Epidermal melanocyte (primary cell): Measurements from ENCODE around the gene MS4A10.
"Not testable (repeated sequence)": the region's sequence is repeated elsewhere in the genome, so short reads cannot be mapped to it uniquely, and the experiment has no call there.

ENCODE experiments used
- DNase-seq: peaks from one replicate; pipeline ENCODE4 v3.0.0; 2011; ENCODE audit warnings: low spot score; ENCODE audit not compliant: insufficient read length

MS4A10 gene

DNA sequence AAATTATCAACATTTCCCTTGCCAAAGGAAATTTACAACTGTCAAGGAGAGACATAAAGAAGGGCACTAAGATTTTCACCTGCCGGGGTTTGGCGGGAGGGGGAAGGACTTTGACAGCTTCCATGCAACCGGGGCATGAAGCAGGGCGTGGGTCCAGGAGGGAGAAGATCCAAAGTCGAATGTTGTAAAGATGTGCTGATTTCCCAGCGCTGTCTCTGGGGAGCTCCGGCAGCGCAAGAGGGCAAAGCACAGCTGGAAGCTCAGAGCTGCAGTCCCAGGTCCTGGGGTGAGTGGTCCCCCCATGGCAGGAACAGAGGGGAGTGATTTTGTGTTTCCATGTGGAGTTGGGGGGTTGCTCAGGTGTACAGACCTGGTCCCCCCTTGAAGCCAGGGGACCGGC is at the start of gene MS4A10:
MS4A10 (plus strand) TSS at position 198 of the 400 bp plus-strand sequence. CDS start 5,003 bp downstream, outside the sequence.
- DNase-seq: no peak

DNA sequence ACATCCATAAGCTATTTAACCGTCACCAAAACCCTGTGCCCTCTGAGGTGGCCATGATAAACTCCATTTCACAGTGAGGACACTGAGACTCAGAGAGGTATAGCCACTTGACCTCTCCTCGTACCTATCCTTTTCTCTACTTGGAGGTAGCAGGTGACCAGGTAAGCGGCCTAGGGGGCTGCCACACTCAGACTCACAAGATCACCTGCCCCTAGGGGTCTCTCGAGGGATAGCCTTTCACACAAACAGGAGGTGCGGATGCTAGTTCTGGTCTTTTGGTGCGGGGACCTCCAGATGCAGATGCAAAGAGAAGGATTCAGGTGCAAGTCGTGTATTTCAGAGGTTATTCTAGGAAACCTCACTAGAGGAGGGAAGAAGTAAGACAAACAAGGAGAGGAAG is 46.0 kb upstream of the MS4A10 start:
- DNase-seq: no peak

DNA sequence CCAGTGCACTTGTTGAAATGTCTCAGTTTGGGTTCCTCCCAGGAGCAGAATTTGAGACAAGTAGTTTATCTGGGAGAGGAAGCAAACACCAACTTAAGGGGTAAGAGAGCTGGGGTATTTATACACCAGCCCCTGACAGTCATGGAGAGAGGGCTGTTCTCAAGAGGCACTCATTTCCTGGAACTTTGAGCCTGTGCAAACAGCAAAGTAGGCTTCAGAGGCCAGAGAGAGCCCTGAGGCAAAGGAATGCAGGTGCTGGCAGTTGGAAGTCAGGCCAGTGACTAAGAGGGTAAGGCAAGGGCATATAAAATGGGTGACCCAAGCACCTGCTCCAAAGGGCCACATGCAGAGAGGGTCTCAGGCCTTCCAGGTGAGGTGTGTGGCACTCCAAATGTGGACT is 44.6 kb upstream of the MS4A10 start:
- no peak for DNase-seq

DNA sequence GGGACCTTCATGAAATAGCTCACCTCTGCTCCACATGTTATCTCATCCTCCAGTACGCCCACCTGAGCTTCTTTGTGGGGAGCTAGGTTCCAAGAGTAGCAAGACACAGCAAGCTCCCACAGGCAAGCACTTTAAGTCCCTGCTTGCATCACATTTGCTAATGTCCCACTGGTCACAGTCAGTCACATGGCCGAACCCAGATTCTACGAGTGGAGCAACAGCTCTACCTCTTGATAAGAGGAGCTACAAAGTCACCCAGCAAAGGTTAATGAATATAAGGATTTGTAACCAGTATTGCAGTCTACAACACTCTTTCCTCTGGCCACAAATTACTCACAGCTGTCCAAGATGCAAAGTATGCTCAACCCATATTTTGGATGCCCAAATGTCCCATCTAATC is 43.7 kb upstream of the MS4A10 start:
- DNase-seq: no peak

DNA sequence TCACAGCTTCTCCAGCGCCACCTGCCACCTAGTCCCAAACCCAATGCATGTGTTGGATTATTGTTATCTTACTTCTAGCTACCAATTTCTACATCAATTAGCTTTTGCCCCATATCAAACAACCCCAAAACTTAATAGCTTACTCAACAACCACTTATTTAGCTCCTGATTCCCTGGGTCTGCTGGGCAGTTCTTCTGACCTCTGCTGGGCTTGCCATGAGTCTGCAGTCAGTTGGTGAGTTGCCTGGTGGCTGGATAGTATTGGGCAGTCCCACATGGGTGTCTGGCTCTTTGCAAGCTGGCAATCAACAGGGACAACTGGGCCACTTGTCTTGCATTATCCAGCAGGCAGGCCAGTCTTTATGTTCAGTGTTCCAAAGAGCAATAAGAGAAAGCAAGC is 42.1 kb upstream of the MS4A10 start:
- no peak for DNase-seq

DNA sequence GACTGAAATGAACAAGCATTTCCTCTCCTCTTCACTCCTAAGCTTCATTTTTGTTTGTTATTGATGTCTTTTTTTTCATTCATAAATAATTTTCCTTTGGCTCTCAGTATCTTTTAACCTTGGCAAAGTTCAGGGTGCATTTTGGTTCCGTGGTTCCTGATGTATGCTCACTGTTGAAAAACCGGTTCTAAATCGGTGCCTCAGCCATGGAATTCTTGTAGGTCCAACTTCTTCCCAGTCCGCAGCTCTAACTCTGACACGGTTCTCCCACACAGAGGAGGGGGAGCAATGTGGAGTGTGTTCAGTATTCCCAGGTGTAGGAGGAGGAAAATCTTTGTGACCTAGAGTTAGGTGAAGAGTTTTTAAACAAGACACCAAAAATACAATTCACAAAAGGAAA is 41.0 kb upstream of the MS4A10 start:
- DNase-seq: no peak

DNA sequence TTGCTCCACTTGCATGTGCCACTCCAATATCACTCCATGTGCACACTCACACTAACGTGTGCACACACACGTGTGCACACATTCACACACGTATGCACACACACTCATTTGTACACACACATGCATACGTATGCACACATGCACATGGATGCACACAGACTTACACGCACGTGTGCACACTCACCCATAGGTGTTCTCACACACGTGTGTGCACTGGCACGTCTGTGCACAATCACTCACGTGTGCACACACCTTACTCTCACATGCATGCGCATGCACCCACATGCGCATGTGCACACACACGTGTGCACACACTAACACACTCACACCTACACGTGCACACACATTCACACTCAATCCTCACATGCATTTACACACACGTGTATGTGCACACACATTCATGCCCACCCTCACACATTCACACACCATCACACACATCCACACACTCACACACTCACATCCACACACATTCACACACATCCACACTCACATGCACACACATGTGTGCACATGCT is 37.7 kb upstream of the MS4A10 start:
- no peak for DNase-seq

DNA sequence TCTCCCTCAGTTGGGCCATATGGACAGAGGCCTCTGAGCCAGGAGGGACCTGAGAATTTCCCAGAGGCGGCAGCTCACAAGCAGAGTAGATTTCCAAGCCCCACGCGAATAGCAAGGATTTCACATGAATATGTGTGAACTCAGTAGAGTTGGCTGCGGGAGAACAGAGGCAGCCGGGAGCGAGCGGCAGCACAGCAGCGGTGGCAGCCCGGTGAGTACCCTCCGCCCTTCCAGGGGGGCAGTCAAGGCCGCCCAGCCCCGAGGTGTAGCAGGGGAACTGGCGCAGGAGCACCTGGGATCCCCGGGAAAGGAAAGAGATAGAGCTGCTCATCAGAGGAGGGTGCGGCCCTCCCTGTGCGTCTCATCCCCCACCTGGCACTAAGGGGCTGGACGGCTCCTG is 36.9 kb upstream of the MS4A10 start:
- no peak for DNase-seq

DNA sequence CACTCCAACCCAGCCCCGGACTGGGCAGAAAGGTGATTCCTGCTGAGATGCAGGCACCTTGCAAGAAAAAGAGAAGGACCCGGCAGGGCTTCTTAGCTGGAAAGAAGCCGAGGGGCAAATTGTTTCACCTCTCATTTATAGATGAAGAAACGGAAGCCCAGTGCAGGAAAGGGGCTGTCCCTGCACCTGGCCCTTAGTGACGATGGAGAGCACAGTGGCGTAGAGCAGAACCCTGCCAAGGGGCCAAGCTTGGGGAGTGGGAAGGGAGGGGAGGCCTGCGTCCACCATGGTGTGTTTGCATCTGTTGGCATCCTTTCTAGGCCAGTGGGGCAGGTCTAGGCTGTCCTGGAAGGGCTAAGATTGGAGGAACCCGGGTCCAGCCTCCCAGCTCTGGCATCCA is 36.3 kb upstream of the MS4A10 start:
- DNase-seq: no peak

DNA sequence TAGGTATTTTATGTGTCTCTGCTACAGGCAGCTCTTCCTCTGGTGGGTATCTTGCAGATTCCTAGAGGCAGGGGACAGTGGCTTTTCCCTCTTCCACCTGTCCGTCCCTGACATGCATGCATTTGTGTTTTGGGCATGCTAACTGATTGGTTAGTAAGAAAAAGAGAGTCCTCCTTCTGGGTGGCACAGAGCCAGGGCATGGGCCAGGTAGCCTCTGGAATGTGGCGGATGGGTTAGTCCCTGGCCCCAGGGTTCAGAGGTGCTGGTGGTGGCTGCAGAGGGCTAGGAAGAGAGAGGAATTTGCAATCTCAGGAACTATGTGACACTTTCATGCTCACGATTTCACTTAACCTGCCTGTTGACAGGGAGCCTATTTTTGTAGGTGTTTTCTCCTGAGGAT is 34.2 kb upstream of the MS4A10 start:
- DNase-seq: no peak

DNA sequence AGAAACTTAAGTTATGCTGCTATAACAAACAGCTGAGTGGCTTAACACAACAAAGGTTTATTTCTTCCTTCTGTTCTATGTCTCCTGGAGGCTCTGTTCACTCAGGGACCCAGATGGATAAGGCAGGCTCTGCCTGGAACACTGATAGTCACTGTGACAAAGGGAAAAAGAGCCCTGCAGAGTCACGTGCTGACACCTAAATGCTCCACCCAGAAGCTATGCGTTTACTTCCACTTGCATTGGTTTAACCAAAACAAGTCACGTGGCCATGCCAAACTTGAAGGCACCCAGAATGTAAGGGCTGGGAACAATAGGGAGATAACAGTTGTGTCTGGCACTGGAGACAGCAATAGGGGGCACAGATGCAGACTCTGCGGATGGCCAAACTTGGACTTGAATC is 31.8 kb upstream of the MS4A10 start:
- no peak for DNase-seq

DNA sequence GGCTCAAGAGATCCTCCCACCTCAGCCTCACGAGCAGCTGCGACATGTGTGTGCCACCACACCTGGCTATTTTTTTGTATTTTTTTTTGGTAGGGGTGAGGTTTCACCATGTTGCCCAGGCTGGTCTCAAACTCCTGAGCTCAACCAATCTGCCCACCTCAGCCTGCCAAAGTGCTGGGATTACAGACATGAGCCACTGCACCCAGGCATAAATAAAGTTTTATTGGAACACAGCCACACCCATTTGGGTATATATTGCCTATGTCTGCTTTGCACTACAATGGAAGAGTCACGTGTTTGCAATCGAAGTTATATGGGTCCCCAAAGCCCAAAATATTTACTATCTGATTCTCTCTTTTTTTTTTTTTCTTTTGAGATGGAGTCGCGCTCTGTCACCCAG is 30.2 kb upstream of the MS4A10 start:
- DNase-seq: no peak

DNA sequence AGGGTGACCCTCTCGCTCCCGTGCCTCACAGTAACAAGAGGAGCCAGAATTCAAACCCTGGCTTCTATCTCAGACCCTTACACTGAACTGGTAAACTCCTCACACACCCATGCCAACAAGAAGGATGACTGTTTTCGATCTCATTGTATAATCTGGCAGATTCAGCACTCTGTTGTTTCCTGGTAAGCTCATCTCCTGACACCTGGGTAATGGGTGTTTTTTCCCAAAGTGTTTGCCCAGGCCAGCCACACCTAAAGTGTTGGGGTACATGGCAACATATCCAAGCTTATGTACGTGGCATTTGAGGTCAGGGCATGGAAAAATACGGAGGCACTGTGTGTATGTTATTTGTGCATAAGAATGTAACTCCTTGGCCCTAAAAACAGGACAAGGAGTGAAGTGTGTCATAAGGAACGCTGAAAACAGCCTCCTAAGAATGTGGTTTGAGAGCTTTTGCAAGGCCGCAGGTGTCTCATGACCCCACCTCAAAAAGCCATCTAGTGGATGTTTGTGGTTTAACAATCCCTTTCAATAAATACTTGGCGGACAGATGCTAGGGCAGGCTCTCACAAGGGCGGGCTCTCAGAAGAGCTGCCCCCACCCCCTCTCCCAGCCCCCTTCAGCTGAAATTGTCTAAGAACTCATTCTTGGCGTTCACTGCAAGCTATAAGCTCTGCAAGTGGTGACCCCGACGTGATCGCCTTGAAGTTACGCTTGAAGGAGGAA is 28.7 kb upstream of the MS4A10 start, which contains the start of gene MS4A15:
MS4A15 (plus strand) TSS at position 561 of the 726 bp plus-strand sequence. CDS start 6,867 bp downstream, outside the sequence.
- no peak for DNase-seq

DNA sequence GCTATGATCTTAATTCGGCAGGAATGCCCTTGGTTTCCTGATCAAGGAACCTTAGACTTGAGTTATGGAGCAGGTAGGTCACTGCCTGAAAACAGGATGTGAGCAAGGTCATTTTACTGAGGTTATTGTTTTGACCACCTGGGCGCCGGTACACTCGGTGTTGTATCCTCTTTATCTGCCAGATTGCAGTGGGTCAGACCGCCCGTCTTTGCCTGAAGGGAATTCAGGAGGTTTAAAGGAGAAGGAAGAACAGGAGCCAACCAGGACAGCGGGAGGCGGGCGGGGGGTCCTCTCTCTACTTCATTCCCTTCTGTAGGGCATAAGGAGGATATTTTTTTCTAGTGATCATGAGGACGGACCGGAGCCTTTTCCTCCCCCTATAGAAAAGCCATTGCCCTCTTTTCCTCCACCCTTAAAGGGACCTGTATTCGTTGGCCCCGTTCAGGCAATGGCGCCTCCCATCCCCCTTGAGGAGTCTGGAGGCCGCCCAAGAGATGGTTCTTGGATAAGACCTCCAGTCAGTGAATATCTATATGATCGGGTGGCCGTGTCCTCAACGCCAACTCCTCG is 27.8 kb upstream of the MS4A10 start:
- no peak for DNase-seq

DNA sequence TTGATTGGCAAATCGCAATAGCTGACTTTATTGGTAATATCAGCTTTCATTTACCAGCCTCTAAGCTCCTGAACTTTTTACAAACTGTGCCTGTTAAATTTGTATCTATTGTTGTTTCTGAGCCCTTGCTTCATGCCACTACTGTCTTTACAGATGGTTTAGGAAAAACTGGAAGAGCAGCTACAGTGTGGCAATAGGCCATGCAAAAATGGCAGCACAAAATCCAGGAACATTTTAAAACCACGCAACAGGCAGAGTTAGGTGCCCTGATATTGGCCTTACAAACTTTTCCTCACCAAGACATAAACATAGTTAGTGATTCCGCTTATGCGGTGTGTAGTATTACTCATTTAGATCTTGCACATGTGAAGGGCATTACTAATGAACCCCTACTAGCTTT is 26.5 kb upstream of the MS4A10 start:
- not testable (repeated sequence) for DNase-seq

DNA sequence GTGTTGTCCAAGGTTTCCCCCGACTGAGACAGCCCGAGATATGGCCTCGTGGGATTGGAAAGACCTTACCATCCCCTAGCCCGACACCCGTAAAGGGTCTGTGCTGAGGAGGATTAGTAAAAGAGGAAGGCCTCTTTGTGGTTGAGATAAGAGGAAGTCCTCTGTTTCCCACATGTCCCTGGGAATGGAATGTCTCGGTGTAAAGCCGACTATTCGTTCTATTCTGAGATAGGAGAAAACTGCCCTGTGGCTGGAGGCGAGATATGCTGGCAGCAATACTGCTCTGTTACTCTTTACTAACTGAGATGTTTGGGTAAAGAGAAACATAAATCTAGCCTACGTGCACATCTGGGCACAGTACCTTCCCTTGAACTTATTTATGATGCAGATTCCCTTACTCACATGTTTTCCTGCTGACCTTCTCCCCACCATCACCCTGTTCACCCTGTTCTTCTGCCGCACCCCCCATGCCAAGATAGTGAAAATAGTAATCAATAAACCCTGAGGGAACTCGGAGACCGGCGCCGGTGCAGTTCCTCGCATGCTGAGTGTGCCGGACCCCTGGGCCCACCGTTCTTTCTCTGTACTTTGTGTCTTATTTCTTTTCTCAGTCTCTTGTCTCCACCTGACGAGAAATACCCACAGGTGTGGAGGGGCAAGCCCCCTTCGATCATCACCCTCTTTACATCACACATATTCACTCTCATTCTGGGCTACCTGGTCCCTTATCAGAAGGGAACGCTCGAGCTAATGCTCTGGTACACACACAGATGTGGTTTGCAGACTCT is 25.5 kb upstream of the MS4A10 start:
- not testable (repeated sequence) for DNase-seq

DNA sequence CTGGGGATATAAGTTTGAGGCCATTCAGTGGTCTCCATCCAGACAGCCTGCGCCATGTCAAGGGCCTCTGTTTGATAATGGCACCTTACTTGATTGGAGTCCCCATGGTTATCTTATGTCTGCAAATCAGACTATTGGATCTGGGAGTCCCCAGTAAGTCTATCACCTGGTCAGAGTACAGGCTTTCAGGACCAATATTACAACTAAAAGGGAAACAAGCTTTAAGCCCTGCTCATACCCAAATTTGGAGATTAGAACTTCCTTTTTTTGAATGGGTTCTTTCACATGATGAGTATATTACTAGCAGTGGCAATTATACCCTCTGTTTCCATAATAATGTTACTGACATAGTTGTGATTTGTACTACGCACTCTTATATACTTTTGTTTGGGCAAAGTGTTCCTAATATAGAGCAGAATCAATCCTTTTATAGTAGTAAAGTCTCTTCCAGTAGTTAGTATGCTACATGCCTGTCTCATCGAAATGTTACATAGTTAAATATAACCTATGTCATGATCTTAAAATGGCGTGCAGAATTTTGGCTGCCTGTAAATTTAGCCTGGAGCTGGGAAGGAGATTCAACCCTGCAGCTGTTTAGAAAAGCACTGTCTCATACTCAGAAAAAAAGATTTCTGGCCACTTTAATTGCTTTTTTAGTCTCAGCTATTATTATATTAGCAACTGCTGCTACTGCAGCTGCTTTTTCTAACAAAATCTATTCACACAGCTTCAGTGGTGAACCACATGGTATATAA is 23.5 kb upstream of the MS4A10 start:
- DNase-seq: no peak

DNA sequence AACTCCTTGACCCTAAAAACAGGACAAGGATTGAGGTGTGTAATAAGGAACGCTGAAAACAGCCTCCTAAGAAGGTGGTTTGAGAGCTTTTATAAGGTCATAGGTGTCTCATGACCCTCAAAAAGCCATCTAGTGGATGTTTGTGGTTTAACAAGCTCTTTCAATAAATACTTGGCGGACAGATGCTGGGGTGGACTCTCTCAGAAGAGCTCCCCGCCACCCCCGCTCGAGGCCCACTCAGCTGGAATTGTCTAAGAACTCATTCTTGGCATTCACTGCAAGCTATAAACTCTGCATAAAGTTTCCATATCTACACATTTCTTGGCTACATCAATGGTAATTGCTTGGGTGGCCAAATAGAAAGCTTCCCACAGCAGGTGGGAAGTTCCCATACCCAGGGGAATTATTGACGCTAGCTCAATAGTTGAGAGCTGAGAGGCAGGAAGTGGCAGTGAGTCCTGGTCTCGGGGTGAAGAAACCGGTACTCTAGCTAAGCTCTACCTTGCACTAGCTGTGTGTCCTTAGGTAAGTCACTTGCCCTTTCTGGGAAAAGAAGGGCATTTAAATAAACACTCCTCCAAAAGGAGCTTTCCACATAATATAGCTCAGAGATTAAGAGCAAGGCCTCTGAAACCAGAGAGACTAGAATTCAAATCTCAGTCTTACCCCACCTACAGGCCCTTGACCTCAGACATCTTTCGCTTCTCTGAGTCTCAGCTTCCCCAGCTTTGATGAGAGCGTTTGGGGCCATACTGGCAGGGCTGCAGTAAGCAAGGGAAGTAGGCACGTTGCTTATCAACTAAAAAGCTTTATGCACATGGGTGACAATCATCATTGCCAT is 22.1 kb upstream of the MS4A10 start:
- no peak for DNase-seq

DNA sequence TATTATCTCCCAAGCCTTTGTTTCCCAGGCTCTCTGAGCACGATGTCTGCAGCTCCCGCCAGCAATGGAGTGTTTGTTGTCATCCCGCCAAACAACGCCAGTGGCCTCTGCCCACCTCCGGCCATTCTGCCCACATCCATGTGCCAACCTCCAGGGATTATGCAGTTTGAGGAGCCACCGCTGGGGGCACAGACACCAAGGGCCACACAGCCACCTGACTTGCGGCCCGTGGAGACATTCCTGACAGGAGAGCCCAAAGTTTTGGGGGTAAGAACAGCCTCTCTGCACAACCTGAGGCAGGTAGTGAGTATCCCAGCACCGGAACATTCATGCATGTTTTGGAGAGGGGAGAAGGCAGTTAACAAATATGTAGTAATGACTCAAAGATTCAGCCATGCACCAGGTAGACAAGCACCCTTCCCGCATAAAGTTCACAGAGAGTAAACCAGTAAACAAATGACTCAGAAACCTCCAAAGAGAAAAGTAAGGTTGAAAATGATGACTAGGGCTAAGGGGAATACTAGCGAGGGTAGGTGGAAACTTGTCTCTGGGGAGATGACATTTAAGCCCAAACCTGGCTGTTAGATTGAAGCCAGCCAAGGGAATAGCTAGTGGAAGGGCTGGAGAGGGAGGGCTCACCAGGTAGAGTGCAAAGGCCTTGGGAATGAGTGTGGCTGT is 21.3 kb upstream of the MS4A10 start:
- DNase-seq: no peak

DNA sequence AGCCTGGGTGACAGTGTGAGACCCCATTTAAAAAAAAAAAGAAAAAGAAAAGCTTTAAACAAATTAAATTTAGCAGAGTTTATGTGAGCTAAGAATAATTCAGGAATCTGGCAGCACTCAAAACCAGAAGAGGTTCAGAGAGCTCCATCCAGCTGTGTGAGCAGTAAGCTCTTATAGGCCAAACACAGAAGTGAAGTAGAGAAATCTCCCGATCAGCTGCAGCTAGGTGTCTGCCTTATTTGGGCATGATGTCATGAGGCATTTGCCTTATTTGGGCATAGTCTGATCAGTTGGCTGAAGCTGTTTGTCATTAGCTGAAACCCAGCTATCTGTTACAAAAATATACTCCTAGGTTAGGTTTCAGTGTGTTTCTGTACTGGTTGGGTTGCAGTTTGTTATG is 20.3 kb upstream of the MS4A10 start:
- DNase-seq: no peak
